Measurements from ENCODE around the gene RBFOX1. TPM values are rescaled to one million over a fixed set of nuclear protein-coding genes. Genes with fewer than 3 reads are reported as not detected.

The RBFOX1 gene
- not detected for total RNA-seq

DNA sequence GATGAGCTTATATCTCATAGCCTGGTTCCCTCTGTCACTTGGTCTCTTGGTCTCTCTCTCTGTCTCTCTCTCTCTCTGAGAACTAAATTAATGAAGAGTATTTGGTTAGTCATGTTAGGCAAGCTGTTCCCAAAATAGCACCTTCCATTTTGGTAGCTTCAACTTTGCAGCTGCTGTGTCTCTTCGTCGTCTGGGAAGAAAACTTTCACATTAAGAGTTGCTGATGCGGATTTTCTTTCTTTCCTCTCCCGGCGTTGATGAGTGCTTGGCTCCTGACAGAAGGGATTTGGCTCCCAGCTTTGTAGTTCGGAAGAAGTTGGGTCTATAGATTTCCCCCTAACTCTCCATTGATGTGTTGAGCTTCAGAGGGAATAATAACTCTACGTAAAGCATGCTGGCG is at the start of gene RBFOX1:
Gene RBFOX1, plus strand, starts transcription at position 235 of the 400 bp plus-strand sequence.
- ChIA-PET POLR2A (no interaction called here), CTCF (no interaction called here)
- Mint-ChIP-seq H3K36me3 (ENCODE audit: low read depth) (no peaks in the 10 kb centered on the region), H3K4me3 (no peak within 1 kb of the TSS), H3K9me3 (ENCODE audit: low read depth) (peaks cover 5% of the 10 kb centered on the region), H3K27me3 (no peaks in the 10 kb centered on the region), H3K4me1 (no peaks in the 10 kb centered on the region), H3K27ac (no peak within 1 kb of the TSS)
- ATAC-seq (no peak), DNase-seq (no peak)
- intact Hi-C loops (cut with DNase I, micrococcal nuclease), result no loop called here

DNA sequence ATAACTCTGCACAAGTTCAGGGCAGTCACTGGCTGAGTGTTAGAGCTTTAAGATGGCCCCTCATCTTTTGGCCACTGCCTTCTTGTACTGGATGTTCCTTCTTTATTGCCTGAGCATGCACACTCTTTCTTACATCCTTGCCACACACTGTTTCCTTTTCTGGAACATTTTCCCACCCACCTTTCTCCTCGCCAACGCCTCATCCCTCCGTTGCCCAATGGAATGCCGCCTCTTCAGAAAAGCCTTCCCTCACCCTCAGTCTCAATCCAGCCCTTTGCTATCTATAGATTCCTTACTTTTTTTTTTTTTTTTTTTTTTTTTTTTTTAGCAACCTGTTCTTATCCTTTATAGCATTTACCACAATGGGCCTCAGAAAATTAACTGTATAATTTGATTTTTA is 47.9 kb upstream of the RBFOX1 start:
- Mint-ChIP-seq H3K4me1 (no peaks in the 10 kb centered on the region), H3K36me3 (ENCODE audit: low read depth) (no peaks in the 10 kb centered on the region), H3K27ac (no peak overlapping the region), H3K4me3 (no peak overlapping the region), H3K9me3 (ENCODE audit: low read depth) (peaks cover 18% of the 10 kb centered on the region), H3K27me3 (no peaks in the 10 kb centered on the region)
- ChIA-PET CTCF (interaction anchor here (1.0 kb wide), 1 partner anchor 10 kb away, joined by 4 read pairs; no protein-coding TSS in a partner anchor), POLR2A (no interaction called here)
- ATAC-seq (no peak), DNase-seq (no peak)
- intact Hi-C loops (cut with DNase I, micrococcal nuclease), result no loop called here

DNA sequence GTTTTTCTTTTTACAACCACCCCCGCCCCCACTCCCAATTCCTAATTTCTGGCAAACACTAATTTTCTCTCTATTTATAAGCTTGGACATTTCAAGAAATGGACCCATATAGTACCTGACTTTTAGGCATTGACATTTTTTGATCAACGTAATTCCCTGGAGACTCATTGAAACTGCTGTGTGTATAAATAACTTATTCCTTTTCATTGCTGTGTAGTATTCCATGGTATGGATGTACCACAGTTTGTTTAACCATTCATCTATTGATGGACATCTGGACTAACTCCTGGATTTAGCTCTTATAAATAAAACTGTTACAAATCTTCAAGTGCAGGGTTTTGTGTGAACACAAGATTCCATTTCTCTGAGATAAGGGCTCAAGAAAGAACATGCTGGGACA is 47.1 kb upstream of the RBFOX1 start:
- POLR2A ChIA-PET, result no interaction called here
- no peak for ATAC-seq
- H3K27ac Mint-ChIP-seq, result no peak overlapping the region

DNA sequence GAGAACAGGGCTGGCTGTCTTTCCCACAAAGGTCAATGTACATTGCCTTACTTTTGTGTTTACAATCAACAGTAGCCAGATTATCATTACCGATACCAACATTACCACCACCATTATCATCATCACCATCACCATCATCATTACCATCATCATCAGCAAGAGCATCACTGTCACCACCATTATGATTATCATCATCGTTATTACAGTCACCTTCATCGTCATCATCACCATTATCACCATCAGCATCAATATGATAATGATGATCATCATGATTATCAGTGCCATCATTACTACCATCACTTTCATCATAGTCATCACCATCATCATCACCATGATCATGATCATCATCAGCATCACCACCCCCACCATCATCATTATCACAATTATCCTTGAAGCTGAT is 43.3 kb upstream of the RBFOX1 start:
- no peaks in the 10 kb centered on the region for H3K27me3 Mint-ChIP-seq
- no peaks in the 10 kb centered on the region for H3K4me1 Mint-ChIP-seq
- peaks cover 33% of the 10 kb centered on the region for H3K9me3 Mint-ChIP-seq (ENCODE audit: low read depth)
- no peak overlapping the region for H3K27ac Mint-ChIP-seq
- ChIA-PET CTCF (no interaction called here), POLR2A (no interaction called here)
- no peaks in the 10 kb centered on the region for H3K36me3 Mint-ChIP-seq (ENCODE audit: low read depth)
- intact Hi-C loops (cut with DNase I, micrococcal nuclease), result no loop called here
- DNase-seq, result no peak
- ATAC-seq, result no peak
- H3K4me3 Mint-ChIP-seq, result no peak overlapping the region

More for the DNA sequence above, 47.1 kb upstream of the RBFOX1 start:
- intact Hi-C loops (cut with DNase I, micrococcal nuclease), result no loop called here
- CTCF ChIA-PET, result no interaction called here
- Mint-ChIP-seq H3K36me3 (ENCODE audit: low read depth) (no peaks in the 10 kb centered on the region), H3K9me3 (ENCODE audit: low read depth) (peaks cover 19% of the 10 kb centered on the region), H3K4me1 (no peaks in the 10 kb centered on the region), H3K27me3 (no peaks in the 10 kb centered on the region), H3K4me3 (no peak overlapping the region)
- DNase-seq, result no peak

- H3K4me1 Mint-ChIP-seq, result no peaks in the 10 kb centered on the region
- H3K27ac Mint-ChIP-seq, result no peak overlapping the region
- intact Hi-C loops (cut with DNase I, micrococcal nuclease), result no loop called here
- ChIA-PET POLR2A (no interaction called here), CTCF (no interaction called here)
- no peaks in the 10 kb centered on the region for H3K36me3 Mint-ChIP-seq (ENCODE audit: low read depth)
- no peaks in the 10 kb centered on the region for H3K27me3 Mint-ChIP-seq
- H3K4me3 Mint-ChIP-seq, result no peak overlapping the region
- DNase-seq, result no peak
- H3K9me3 Mint-ChIP-seq (ENCODE audit: low read depth), result peaks cover 24% of the 10 kb centered on the region
- no peak for ATAC-seq
These were observed 42.0 kb upstream of the RBFOX1 start for GRCh38 chr16:7290682-7291081.

DNA sequence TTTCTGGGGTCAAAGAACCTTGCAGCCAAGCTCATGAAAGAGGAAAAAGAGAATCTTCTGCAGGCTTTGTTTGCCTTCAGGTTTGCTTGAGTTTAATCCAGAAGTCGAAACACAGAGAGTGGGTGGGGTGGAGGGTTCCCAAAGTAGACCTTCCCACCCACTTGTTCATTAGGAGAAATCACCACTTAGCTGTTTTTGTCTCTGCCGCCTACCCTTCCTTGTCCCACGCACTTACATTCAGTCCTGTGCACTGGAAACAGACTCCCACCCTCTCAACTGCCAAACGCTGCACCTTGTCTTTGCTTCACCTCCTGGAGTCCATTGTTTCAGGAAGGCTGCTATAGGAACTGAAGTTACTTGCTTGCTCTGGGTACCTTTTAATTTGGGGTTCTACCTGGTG is 38.6 kb upstream of the RBFOX1 start:
- no peak for ATAC-seq
- peaks cover 24% of the 10 kb centered on the region for H3K9me3 Mint-ChIP-seq (ENCODE audit: low read depth)
- no peak overlapping the region for H3K27ac Mint-ChIP-seq
- no peak overlapping the region for H3K4me3 Mint-ChIP-seq
- POLR2A ChIA-PET, result interaction anchor here (0.6 kb wide), 1 partner anchor 10 kb away, joined by 4 read pairs; no protein-coding TSS in a partner anchor
- no peak for DNase-seq
- H3K27me3 Mint-ChIP-seq, result no peaks in the 10 kb centered on the region
- CTCF ChIA-PET, result no interaction called here
- H3K36me3 Mint-ChIP-seq (ENCODE audit: low read depth), result no peaks in the 10 kb centered on the region
- no peaks in the 10 kb centered on the region for H3K4me1 Mint-ChIP-seq
- intact Hi-C loops (cut with DNase I, micrococcal nuclease), result no loop called here

- peaks cover 24% of the 10 kb centered on the region for H3K27me3 Mint-ChIP-seq
- H3K4me3 Mint-ChIP-seq, result no peak overlapping the region
- intact Hi-C loops (cut with DNase I, micrococcal nuclease), result no loop called here
- ATAC-seq (no peak), DNase-seq (no peak)
- ChIA-PET POLR2A (interaction anchor here (0.6 kb wide), 1 partner anchor 9 kb away, joined by 4 read pairs; no protein-coding TSS in a partner anchor), CTCF (no interaction called here)
- H3K27ac Mint-ChIP-seq, result no peak overlapping the region
- H3K4me1 Mint-ChIP-seq, result no peaks in the 10 kb centered on the region
- no peaks in the 10 kb centered on the region for H3K36me3 Mint-ChIP-seq (ENCODE audit: low read depth)
- peaks cover 12% of the 10 kb centered on the region for H3K9me3 Mint-ChIP-seq (ENCODE audit: low read depth)
These were observed 29.5 kb upstream of the RBFOX1 start for GRCh38 chr16:7303052-7303610.

DNA sequence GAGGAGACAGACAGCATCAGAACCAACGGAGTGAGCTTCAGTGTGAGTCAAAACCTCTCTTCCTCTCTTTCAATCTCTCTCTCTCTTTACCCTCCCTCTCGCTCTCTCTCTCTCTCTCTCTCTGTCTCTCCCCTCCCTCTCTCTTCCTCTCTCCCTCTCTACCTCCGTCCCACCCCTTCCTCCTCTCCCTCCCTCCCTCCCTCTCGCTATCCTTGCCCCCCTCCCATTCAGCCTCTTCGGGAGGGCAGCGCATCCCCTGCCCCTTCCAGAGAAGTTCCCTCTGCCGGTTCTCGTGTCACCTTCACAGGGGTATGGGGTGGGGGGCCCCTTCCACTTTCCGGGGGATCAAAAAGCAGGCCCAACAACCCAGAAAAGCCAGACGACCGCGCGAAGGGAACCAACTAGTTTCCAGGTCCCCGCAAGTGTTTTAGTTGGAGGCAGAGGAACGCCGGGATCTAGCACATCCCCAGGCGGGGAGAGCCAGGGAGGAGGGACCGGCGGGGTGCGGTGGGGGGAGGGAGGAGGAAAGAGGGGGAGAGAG is 28.9 kb upstream of the RBFOX1 start:
- no peak for DNase-seq
- no peak for ATAC-seq
- CTCF ChIA-PET, result no interaction called here
- intact Hi-C loops (cut with DNase I, micrococcal nuclease), result no loop called here
- H3K27ac Mint-ChIP-seq, result no peak overlapping the region
- H3K36me3 Mint-ChIP-seq (ENCODE audit: low read depth), result no peaks in the 10 kb centered on the region
- H3K9me3 Mint-ChIP-seq (ENCODE audit: low read depth), result peaks cover 9% of the 10 kb centered on the region
- H3K4me3 Mint-ChIP-seq, result no peak overlapping the region
- H3K27me3 Mint-ChIP-seq, result peaks cover 24% of the 10 kb centered on the region
- H3K4me1 Mint-ChIP-seq, result no peaks in the 10 kb centered on the region
- POLR2A ChIA-PET, result interaction anchor here (0.6 kb wide), 1 partner anchor 10 kb away, joined by 4 read pairs; no protein-coding TSS in a partner anchor

DNA sequence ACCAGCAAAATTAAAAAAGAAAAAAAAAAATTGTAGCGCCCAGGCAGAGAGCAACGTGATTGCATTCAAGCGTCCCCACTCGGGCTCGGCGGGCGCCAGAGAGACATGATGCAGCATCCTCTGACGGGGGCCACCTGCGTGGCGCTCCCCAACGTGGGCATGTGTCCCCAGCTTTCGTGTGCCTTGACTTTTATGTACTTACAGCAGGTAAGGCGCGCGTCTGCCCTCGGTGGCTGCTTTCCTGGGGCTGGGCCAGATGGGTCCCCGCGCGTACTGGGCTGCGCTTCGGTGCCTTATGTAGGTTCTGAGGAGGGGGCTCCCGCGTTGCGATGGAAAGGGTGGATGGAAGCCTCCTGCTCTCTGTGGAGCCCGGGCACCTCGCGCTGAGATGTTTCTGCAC is 28.4 kb upstream of the RBFOX1 start:
- Mint-ChIP-seq H3K36me3 (ENCODE audit: low read depth) (no peaks in the 10 kb centered on the region), H3K4me1 (no peaks in the 10 kb centered on the region), H3K27ac (no peak overlapping the region), H3K27me3 (peaks cover 24% of the 10 kb centered on the region), H3K4me3 (no peak overlapping the region), H3K9me3 (ENCODE audit: low read depth) (peaks cover 8% of the 10 kb centered on the region)
- DNase-seq (no peak), ATAC-seq (no peak)
- ChIA-PET POLR2A (no interaction called here), CTCF (no interaction called here)
- intact Hi-C loops (cut with DNase I, micrococcal nuclease), result no loop called here

- ATAC-seq, result no peak
- no peaks in the 10 kb centered on the region for H3K36me3 Mint-ChIP-seq (ENCODE audit: low read depth)
- H3K27me3 Mint-ChIP-seq, result peaks cover 24% of the 10 kb centered on the region
- ChIA-PET CTCF (no interaction called here), POLR2A (no interaction called here)
- no peak for DNase-seq
- peaks cover 7% of the 10 kb centered on the region for H3K9me3 Mint-ChIP-seq (ENCODE audit: low read depth)
- H3K4me3 Mint-ChIP-seq, result no peak overlapping the region
- H3K4me1 Mint-ChIP-seq, result no peaks in the 10 kb centered on the region
- intact Hi-C loops (cut with DNase I, micrococcal nuclease), result no loop called here
- no peak overlapping the region for H3K27ac Mint-ChIP-seq
These were observed 27.7 kb upstream of the RBFOX1 start for GRCh38 chr16:7304958-7305357.

DNA sequence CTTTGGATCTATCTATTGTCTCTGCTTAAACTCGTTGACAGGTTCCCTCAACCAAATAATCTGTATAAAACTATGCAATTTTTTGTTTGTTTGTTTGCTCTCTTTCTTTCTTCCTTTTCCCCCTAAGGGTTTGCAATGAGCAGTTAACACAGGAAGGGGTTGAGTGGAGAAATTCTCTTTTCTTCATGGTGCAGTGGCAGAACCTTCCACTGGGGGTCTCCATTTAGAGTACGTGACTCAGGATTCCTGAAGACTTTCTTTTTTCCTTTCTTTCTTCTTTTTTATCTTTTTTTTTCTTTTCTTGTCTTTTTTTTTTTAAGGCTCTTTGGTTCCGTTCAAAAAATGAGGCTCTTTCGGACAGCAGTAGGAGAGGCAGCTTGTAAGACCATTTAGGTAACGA is 19.5 kb upstream of the RBFOX1 start:
- Mint-ChIP-seq H3K27ac (no peak overlapping the region), H3K4me3 (no peak overlapping the region), H3K27me3 (peaks cover 4% of the 10 kb centered on the region), H3K36me3 (ENCODE audit: low read depth) (no peaks in the 10 kb centered on the region), H3K4me1 (no peaks in the 10 kb centered on the region), H3K9me3 (ENCODE audit: low read depth) (no peaks in the 10 kb centered on the region)
- CTCF ChIA-PET, result no interaction called here
- POLR2A ChIA-PET, result no interaction called here
- no peak for ATAC-seq
- intact Hi-C loops (cut with DNase I, micrococcal nuclease), result no loop called here
- DNase-seq, result no peak

DNA sequence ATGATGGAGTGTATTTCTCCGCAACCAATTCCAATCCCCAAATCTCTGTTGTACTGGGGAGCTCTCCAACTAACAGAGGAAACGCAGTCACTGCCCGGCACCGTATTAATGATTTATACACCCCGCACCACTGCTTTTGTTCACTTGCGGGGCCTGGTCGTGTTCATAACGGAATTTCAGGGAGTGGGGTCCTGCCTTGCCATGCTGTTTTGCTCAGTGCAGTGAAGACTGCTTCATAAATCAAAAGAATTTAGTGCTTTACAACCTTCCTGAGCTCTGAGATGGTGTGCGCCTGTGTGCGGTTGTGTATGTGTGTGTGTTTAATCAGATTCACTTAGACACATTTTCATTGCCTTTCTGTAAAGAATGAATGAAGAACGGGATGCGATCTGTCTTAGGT is 18.5 kb upstream of the RBFOX1 start:
- no peak overlapping the region for H3K4me3 Mint-ChIP-seq
- intact Hi-C loops (cut with DNase I, micrococcal nuclease), result no loop called here
- H3K27ac Mint-ChIP-seq, result no peak overlapping the region
- DNase-seq (no peak), ATAC-seq (no peak)
- ChIA-PET CTCF (interaction anchor here (0.9 kb wide), 1 partner anchor 403 kb away, joined by 3 read pairs; no protein-coding TSS in a partner anchor), POLR2A (no interaction called here)
- no peaks in the 10 kb centered on the region for H3K36me3 Mint-ChIP-seq (ENCODE audit: low read depth)
- peaks cover 2% of the 10 kb centered on the region for H3K9me3 Mint-ChIP-seq (ENCODE audit: low read depth)
- H3K4me1 Mint-ChIP-seq, result no peaks in the 10 kb centered on the region
- peaks cover 4% of the 10 kb centered on the region for H3K27me3 Mint-ChIP-seq
